ENCODE results near the gene SPI1.

- no peak for TF ChIP-seq EP300 (IDR thresholded peaks at IDR 0.05; ENCODE audit: borderline replicate concordance)
- TF ChIP-seq CREB1 (IDR thresholded peaks at IDR 0.05; ENCODE audit: low read depth), result no peak
- TF ChIP-seq, protein P1, sequence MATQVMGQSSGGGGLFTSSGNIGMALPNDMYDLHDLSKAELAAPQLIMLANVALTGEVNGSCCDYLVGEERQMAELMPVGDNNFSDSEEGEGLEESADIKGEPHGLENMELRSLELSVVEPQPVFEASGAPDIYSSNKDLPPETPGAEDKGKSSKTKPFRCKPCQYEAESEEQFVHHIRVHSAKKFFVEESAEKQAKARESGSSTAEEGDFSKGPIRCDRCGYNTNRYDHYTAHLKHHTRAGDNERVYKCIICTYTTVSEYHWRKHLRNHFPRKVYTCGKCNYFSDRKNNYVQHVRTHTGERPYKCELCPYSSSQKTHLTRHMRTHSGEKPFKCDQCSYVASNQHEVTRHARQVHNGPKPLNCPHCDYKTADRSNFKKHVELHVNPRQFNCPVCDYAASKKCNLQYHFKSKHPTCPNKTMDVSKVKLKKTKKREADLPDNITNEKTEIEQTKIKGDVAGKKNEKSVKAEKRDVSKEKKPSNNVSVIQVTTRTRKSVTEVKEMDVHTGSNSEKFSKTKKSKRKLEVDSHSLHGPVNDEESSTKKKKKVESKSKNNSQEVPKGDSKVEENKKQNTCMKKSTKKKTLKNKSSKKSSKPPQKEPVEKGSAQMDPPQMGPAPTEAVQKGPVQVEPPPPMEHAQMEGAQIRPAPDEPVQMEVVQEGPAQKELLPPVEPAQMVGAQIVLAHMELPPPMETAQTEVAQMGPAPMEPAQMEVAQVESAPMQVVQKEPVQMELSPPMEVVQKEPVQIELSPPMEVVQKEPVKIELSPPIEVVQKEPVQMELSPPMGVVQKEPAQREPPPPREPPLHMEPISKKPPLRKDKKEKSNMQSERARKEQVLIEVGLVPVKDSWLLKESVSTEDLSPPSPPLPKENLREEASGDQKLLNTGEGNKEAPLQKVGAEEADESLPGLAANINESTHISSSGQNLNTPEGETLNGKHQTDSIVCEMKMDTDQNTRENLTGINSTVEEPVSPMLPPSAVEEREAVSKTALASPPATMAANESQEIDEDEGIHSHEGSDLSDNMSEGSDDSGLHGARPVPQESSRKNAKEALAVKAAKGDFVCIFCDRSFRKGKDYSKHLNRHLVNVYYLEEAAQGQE (IDR thresholded peaks at IDR 0.05; ENCODE audit: low read depth), result no peak
- TF ChIP-seq EGR1 (IDR thresholded peaks at IDR 0.05), result no peak
- TF ChIP-seq YY1 (IDR thresholded peaks at IDR 0.05; ENCODE audit: low read depth), result no peak
- TF ChIP-seq FOXM1 (IDR thresholded peaks at IDR 0.05; ENCODE audit: borderline replicate concordance, low read depth), result no peak
- TF ChIP-seq MAX (IDR thresholded peaks at IDR 0.05), result no peak
Measured at GRCh38 chr11:47317064-47317828, 61.1 kb downstream of the SPI1 start.

Measured in Ishikawa (cell line).